Spleen (tissue), 7 donors: ENCODE results near the gene KIAA1549.

Source experiments
- POLR2A ChIP-seq, 3 donors: fragments of 450-650 bp; IDR thresholded peaks; one replicate each; pipeline ENCODE4 v1.5.1; 2017; ENCODE audit warnings: antibody characterized with exemption in 3 of 3, mild to moderate bottlenecking in 1 of 3
- POLR2AphosphoS5 ChIP-seq, 3 donors: sonication (generic); formaldehyde crosslinking; IDR thresholded peaks; one replicate each; pipeline ENCODE4 v1.5.1; 2017; ENCODE audit warnings: antibody characterized with exemption in 3 of 3
- TF ChIP-seq, protein P1 (sequence below), 11 experiments: fragments of 200-600 bp in 7 of 11; fragments of 450-650 bp in 4 of 11; sonication (generic) in 4 of 11; IDR thresholded peaks in 8 of 11; conservative IDR thresholded peaks in 3 of 11; 1 replicate in 7 of 11; 2 replicates in 4 of 11; pipeline versions ENCODE4 v1.4.0 to v1.8.0; 2016 to 2021; ENCODE audit warnings: antibody characterized with exemption in 11 of 11, inconsistent platforms in 4 of 11, mild to moderate bottlenecking in 1 of 11
- donor health status: DM: no; HTN: no; CAD: no; lungs with moderate emphysema.
- donor health status: DM: no; HTN: no; CAD: no.
- donor health status: DM: no; HTN: no; CAD: no.

DNA sequence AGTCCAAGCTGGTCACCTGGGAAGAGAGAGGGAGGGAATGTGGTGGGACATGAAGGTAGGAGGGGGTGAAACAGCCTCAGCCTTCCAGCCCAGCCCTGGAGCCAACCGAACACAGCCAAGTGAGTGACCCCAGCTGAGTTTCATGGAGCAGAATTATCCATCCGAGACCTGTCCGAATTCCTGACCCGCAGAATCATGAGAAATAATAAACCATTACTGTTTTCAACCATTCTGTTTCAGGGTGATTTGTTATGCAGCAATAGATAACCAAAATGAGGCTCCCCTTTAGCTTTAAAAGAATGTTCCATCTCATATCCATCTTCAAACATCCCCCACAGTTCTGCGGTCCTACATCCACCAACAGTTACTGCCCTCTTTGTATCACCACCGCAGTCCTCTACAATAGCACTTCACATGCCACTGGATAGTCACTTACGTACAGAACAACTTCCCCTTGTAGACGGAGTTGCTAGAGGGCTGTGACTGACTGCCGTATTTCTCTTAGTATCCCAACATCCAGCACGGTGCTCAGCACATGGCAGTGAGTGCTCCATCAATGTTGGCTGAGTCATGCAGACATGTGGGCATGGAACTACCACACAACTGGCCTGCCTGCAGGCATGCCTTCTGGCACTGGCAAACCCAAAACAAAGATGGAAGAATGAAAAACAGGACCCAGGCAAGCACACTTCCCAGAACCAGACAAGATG is 18.5 kb downstream of the KIAA1549 start:
- TF ChIP-seq, protein P1, sequence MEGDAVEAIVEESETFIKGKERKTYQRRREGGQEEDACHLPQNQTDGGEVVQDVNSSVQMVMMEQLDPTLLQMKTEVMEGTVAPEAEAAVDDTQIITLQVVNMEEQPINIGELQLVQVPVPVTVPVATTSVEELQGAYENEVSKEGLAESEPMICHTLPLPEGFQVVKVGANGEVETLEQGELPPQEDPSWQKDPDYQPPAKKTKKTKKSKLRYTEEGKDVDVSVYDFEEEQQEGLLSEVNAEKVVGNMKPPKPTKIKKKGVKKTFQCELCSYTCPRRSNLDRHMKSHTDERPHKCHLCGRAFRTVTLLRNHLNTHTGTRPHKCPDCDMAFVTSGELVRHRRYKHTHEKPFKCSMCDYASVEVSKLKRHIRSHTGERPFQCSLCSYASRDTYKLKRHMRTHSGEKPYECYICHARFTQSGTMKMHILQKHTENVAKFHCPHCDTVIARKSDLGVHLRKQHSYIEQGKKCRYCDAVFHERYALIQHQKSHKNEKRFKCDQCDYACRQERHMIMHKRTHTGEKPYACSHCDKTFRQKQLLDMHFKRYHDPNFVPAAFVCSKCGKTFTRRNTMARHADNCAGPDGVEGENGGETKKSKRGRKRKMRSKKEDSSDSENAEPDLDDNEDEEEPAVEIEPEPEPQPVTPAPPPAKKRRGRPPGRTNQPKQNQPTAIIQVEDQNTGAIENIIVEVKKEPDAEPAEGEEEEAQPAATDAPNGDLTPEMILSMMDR (IDR thresholded peaks at IDR 0.05 in 8 of 11, conservative IDR thresholded peaks at IDR 0.05 in 3 of 11): no peak
- TF ChIP-seq POLR2A (IDR thresholded peaks at IDR 0.05) (no peak), POLR2AphosphoS5 (IDR thresholded peaks at IDR 0.05) (no peak)
